PFSK-1 (cell line): Measurements from ENCODE around the gene AGPAT3.

Experiments
- FOXP2 ChIP-seq: optimal IDR thresholded peaks from 2 replicates; pipeline ENCODE3; 2011; ENCODE audit warnings: borderline replicate concordance, control low read depth, inconsistent platforms; ENCODE audit not compliant: insufficient read depth; ENCODE audit errors: extremely low read length, extremely low read depth
- POLR2AphosphoS5 ChIP-seq: IDR thresholded peaks from 2 replicates; pipeline ENCODE4 v1.6.1; 2012; ENCODE audit warnings: low read depth, mild to moderate bottlenecking, control low read depth, low read length, moderate library complexity
- REST ChIP-seq, 2 experiments: IDR thresholded peaks; 2 replicates each; pipeline versions ENCODE4 v1.6.1 to v1.8.0; 2011 to 2012; ENCODE audit warnings: low read depth in 2 of 2, low read length in 2 of 2, control low read depth in 1 of 2, inconsistent platforms in 1 of 2, mild to moderate bottlenecking in 1 of 2, moderate library complexity in 1 of 2; ENCODE audit not compliant: insufficient read depth in 1 of 2
- SIN3A ChIP-seq: IDR thresholded peaks from 2 replicates; pipeline ENCODE4 v1.6.1; 2012; ENCODE audit warnings: mild to moderate bottlenecking, low read length, moderate library complexity, borderline replicate concordance; ENCODE audit not compliant: insufficient read depth
- TAF1 ChIP-seq: IDR thresholded peaks from 2 replicates; pipeline ENCODE4 v1.6.1; 2012; ENCODE audit warnings: low read length, control low read depth, borderline replicate concordance; ENCODE audit not compliant: insufficient read depth

- TF ChIP-seq REST (IDR thresholded peaks at IDR 0.05; ENCODE audit: insufficient read depth in 1 of 2, low read depth in 2 of 2, low read length in 2 of 2) (no peak), SIN3A (no peak), POLR2AphosphoS5 (no peak), TAF1 (no peak), FOXP2 (no peak)
These were observed 145.4 kb downstream of the AGPAT3 start for GRCh38 chr21:44010429-44010828.
